CD4-positive, alpha-beta T cell treated with Interleukin-21 for 1 hour (primary cell): Measurements from ENCODE around the gene KRT17.
"Not testable (repeated sequence)": the region's sequence is repeated elsewhere in the genome, so short reads cannot be mapped to it uniquely, and the experiment has no call there.

ENCODE experiments used
- DNase-seq: peaks from one replicate; pipeline ENCODE4 v3.0.0-alpha.2; 2020

Gene KRT17

DNA sequence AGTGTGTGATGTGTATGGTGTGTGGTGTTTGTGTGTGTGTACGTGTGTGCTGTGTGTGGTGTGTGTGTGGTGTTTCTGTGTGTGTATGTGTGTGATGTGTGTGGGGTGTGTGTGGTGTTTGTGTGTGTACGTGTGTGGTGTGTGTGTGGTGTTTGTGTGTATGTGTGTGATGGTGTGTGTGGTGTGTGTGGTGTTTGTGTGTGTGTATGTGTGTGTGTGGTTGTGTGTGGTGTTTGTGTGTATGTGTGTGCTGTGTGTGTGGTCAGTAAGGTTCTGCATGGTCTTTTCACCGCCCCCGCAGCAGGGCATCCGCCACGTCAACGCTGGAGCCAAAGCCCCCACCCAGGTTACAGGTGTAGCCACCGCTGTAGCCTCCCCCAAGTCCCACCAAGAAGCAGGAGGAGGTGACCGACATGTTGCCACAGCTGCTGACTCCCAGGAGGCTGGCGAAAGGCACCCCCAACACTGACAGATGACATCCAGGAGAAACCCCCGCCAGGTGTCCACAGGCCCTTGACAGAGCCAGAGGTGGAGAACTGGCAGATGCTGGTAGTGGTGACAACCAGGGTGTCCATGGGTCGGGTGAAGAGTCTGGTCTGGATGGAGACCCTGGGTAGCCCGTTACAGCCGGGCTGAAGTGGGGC, 9.3 kb upstream of the KRT17 start:
- no peak for DNase-seq

DNA sequence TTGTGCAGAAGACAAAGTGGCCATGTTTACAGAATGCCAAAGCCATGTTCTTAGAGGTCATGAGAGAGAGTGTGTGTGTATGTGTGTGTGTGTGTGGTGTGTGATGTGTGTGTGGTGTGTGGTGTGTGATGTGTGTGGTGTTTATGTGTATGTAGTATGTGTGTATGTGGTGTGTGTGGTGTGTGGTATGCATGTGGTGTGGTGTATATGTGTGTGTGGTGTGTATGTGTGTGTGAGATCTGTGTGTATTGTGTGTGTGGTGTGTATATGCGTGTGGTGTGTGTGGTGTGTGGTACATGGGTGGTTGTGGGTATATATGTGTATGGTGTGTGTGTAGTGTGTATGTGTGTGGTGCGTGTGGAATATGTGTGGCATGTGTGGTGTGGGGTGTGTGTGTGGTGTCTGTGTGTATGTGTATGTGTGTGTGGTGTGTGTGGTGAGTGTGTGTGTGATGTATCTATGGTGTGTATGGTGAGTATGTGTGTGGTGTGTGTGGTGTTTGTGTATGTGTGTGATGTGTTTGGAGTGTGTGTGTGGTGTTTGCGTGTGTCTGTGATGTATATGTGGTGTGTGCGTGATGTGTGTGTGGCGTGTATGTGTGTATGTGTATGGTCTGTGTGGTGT, 8.2 kb upstream of the KRT17 start:
- DNase-seq: no peak

DNA sequence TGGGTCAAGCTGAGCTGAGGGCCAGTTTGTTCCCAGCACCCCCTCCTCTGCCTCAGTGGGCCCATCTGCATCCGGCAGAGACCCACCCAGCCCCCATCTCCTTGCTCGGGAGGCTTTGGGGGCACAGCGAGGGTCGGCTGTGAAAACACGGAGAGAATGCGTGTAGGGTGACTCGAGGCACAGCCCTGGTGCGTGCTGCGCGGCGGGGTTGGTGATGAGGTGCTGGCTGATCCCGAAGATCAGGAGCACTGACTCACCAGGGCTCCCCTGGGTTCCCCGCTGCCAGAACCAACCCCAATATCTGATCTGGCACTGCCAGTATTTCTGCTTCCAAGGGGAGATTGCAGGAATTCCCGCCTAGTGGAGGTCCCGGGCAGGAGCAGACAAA, 7.5 kb upstream of the KRT17 start:
- DNase-seq: no peak

DNA sequence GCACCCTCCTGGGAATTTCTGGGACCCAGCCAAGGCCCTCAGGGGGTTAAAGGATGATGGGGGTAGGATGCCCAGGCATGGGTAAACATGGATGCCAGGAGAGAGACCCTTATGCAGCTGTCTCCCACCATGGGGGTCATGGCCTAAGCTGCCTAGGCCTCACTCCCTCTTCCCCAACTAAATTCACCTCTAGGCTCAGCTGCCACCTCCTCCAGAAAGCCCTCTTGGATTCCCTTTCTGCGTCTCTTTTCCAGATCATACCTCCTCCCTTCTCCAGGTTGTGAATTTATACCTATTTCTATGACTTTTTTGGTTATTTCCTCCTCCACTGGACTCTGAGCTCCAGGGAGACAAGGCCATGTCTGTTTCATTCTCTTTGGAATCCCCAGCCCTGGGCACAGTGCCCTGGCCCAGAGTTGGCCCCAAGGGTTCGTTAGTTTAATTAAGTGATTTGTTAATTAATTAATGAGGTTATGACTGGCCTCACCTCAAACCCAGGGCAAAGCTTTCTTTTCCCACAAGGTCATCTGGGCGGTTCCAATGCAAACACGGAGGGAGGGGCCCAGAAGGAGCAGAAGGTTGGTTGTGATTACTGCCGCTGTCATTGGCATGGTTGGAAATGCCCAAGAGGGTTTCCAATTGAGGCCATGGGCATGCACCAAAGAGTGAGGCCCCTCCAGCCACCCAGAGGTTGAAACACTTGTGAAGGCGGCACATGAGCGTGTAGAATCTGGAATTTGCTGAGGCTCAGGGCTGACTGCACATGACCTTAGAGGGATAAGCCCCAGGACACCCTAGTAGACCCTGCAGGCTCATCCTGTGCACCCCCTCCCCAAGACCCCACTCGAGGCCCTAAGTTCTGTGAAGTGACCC, 6.9 kb upstream of the KRT17 start:
- DNase-seq: no peak

DNA sequence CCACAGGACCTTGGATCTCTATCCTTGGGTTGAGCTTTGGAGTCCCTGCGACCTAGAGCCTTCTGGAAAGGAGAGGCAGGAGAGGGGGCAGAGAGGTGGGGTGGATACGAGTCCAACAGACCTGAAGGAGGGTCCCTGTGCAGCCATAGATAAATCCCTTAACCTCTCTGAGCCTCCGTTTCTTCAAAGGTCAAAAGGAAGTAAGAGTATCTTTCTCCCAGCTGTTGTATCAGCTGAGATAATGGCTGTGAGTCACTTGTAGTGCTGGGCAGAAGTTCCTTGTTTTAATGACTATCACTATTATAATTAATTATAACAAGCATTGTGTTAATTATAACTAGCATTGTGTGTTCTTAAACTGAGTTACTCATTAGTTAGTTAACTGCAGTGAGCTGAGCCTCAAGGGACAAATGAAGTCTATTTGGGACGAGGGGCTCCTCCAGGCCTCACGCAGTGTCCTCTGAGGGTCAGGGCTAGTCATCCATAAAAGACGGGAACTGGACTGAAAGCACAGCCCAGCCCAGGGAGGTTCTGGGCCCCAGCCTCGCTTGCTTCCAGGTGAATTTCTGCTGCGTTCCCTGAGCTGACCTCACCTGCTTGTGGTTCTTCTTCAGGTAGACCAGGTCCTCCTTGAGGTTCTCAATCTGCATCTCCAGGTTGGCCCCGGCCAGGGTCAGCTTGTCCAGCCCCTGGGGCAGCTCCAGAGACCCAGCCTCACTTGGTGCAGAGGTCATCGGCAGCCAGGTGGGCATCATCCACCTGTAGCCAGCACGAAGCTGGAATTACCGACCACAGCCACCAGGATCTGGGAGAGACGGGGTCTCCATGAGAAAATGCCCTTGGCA, 5.7 kb upstream of the KRT17 start:
- DNase-seq: no peak

DNA sequence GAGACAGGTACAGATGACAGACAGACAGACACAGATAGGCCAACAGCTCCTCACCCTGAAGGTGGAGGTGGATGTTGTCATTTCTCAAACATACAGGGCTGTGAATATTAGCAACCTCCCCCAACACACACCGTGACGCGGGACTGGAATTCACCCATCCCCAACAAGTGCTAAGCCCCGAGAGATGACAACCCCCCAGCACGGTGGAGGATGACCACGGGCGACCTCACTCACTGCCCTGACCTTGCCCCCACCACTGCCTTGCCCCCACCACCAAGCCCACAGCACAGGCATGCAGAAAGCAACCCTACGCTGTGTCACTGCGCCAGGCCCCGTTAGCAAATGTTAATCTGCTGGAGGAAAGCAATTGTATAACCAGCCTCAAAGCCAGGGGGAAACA, 4.9 kb upstream of the KRT17 start:
- DNase-seq: no peak

DNA sequence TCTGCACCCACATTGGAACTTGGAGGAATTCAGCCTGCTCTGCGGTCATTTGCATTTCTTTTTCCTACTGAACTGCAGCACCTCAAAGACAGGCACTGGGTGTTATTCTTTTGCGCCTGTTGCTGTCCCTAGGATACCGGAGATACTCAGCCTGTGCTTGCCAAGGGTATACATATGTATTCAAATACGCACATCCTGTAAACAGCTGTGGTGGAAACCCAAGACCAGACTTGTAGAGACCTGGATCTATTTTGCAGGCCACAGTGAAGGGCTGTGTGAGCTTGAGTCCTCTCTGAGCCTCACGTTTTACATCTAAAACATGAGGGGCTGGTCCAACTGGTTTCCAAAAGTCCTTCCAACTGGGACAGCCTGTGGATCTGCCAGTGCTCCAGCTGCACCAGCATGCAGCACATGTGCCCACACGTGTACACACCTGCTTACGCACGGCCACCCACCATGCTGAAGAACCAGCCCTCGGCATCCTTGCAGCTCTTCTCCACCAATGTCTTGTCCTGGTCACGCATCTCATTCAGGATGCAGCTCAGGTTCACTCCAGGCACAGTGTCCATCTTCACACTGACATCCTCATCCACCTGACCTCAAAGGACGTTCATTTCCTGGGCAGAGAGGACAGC, 4.4 kb upstream of the KRT17 start:
- DNase-seq: not testable (repeated sequence)

DNA sequence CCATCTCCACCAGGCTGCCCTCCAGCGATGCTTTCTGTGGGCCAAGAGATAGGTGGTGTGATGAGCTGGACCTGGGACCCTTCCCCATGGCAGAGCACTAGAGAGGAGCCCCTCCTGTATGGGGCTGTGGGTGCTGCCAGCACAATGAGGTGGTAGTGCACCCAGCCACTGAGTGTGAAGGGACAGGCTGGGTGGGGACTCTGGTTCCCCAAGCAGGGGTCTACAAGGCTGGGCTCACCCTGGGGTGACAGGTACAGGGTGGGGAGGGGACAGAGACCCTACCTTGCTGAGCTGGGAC, 3.6 kb upstream of the KRT17 start:
- not testable (repeated sequence) for DNase-seq

DNA sequence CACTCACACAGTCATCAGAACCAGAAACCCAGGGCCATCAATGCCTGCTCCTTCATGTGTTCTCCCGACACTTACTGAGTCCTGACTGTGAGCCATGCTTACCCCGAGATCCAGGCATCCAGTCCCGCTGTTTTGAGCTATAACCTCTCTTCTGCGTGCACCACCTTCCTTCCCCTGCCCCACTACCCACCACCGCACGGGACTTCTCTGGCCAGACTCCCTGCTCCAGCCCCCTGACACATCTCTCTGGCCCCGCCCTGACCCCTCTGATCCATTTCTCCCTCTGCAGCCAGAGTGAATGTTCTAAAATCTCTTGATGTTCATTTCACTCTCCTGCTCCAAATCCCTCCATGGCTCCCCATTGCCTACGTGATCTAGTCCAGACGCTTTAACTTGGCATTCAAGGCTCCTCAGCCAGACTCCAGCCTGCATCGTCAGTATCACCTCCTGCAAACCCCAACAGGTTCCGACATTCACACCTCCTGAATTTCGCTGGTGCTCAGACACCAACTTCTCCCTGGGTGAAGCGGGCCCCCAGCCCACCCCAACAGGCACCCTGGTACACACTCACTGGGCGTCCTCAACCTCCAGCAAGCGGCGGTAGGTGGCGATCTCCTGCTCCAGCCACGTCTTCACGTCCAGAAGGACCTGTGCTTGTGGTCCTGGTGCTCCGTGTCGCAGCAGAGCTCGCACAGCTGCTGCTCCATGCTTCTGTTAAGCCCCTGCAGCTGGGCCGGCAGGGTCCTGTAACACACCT, 3.1 kb upstream of the KRT17 start:
- DNase-seq: no peak

DNA sequence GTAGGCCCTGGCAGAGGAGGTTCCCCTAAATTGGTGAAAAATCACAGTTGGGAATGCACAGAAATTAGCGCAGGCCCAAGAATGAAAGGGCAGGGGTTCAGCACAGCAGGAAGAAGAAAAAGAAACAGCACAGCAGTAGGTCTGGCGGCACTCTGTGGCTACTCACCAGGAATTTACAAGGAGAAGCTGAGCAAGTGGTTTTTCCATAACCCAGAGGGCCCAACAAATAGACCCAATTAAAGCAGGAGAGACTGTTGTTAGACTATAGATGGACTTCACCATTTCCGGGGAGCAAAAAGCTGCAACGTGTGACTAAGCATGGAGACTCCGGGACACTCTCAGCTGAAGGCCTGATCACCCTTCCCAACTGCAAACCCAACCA, 2.5 kb upstream of the KRT17 start:
- DNase-seq: not testable (repeated sequence)

DNA sequence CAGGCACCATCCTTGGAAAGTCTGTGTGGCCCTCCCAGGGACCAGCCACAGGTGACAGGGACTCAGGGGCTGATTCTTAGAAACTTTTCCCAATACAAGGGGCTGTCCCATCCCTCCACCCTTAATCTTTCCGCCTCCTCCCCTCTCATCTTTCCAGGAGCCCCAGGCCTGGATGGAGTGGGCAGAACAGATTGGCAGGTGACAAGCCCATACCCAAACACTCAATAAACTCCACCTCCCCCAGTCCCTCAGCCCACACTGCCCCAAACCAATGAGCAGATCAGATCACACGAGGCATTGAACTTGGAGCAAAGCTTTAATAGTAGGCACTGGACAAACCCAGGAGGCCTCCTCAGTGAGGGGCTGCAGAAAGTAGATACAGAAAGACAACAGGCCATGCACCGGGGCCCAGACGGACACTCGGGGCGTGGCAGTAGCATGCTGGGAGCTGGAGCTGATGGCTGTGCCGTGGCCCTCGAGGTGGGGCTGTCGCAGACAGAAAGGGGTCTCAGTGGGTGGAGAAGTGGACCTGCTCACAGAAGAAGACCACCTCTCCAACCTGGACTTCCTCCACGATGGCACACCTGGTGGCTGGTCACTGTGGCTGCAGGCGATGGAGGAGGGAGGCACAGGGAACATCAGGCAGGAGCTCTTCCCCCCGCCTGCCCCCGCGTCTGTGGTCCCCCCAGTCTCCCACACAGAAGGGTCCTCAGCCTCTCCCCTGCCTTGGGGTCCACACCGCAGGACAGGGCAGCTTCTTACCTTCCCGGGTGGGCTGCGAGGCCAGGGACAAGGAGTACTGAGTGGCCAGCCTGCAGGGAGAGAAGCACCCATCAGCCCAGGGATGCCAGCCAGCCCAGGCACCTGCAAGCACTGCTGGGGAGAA, 1.9 kb upstream of the KRT17 start:
- not testable (repeated sequence) for DNase-seq

DNA sequence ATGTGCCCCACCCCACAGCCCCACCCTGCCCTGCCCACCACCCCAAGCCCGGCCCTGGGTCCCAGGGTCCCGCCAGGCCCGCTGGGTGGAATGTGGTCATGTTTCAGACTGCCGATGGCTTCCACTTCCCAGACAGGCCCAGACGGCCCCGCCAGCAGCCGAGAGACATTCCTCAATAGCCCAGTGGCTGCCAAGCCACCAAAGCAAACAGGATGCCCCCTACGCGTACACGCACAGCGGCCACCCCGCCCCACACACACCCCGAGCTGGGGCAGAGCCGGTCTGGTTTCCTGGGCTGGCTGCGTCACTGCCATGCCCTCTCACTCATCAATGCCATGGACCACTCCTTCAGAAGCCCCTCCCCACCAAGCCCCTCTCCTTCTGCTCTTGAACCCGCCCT, 1.2 kb upstream of the KRT17 start:
- no peak for DNase-seq

DNA sequence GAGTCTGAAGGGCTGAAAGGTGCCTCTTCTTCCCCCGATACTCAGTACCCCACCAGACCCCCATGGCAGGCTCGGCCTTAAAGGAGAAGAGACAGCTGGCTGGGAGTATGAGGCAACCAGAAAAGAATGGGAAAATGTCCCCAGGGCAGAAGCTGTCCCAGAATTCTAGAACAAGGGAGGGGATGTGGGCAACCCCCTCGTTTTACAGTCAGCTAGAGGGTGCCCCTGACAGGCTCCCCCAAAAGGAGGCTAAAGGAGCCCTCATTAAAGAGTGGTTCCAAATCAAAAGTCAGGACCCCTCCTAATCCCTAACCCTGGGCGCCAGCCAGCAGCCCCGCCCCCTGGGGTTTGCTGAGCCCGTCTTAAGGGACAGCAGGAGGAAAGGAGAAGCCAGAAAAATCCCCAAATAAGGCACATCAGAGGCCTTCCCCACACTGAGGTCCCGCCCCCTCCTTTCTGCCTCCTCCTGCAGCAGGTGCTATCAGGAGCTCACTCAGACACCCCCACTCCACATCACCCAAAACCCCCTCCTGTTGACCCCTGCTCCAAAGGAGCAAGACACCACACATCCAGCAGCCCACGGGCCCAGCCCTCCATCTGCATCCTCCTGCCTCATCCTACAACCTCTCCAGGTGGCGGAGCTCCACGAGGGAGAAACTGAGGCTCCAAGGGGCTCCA, 1.1 kb downstream of the KRT17 start:
- not testable (repeated sequence) for DNase-seq

DNA sequence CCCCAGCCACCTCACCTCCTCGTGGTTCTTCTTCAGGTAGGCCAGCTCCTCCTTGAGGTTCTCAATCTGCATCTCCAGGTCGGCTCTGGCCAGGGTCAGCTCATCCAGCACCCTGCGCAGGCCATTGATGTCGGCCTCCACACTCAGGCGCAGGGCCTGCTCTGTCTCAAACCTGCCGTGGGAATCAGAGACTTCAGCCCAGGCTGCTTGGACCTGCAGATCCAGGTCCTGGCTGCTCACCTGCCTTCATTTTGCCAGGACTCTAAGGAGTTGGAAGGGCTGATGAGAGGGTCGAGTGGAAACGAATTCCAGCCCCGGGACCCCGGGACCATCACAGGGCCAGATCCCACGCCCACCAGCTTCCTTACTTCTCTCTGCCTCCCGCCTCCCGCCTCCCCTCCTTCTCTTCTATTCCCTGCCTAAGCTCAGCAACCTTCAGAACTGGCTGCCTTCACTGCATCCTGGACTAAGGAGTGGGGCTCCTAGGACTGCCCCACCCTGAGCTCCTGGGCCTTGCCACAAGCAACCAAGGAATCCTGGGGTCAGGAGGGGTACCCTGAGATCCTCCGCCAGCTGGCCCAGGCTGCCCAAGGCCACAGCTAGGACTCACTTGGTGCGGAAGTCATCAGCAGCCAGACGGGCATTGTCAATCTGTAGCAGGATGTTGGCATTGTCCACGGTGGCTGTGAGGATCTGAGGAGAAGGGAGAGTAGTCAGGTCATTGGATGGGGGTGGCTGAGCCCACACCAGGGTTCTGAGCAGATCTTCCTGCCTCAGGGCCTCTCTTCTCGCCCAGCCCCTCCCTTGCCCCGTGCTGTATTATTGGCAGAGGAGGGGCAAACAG, 1.8 kb downstream of the KRT17 start:
- not testable (repeated sequence) for DNase-seq

DNA sequence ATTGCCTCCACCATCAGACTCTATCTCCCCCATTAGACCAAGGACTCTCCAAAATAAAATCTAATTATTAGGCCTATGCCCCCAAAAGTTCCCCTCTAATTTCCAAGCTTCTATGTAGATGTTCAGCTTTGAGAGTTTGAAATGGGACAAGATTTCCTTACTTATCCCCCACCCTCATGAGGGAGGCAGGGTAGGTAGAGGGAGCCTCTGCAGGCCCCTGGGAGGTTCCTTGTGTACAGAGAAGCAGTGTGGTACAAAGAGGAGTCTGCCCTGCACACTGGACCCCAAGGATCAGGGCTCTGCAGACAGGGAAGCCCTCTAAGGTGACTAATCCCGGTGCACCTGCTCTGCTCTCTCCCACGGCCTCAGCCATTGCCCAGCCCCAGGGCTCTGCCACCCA, 2.5 kb downstream of the KRT17 start:
- no peak for DNase-seq

DNA sequence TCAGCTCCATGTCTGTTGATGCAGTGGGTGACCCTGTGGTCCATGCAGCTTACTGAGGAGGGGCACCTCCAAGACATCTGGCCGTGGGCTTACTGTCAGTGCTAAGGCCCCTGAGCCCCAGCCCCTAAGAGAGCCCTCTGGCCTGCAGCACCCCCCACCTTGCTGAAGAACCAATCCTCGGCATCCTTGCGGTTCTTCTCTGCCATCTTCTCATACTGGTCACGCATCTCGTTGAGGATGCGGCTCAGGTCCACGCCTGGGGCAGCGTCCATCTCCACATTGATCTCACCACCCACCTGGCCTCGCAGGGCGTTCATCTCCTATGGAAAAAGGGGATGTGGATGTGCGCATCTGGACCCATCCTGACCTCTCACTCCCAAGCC, 2.9 kb downstream of the KRT17 start:
- DNase-seq: not testable (repeated sequence)

DNA sequence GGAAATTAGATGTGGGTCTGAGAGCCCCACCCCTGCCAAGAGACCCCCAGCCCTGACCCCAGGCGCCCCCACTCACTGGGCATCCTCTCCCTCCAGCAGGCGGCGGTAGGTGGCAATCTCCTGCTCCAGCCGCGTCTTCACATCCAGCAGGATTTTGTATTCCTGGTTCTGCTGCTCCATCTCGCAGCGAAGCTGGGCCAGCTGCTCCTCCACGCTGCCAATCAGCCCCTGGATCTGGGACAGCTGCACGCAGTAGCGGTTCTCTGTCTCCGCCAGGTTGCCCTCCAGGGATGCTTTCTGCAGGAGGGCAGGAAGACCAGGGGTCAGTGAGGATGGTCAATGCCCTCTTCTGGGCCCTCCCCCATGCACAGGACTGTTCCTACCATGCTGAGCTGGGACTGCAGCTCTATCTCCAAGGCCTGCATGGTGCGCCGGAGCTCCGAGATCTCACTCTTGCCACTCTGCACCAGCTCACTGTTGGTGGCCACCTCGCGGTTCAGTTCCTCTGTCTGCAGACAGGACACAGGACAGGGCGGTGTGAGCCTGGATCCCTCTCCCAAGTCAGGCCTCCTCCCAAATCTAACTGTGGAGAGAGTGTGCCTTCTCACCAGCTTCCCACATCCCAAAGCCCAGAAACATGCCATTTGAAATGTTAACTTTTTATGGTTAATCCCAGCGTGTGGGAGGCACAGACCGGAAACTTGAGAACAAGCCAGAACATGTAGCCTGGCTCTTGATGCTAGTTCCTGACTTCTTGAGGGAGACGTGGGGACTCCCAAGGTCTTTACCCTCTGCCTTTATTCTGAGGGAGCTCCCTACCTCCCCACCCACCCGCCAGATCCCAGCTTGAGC, 3.6 kb downstream of the KRT17 start:
- DNase-seq: no peak

DNA sequence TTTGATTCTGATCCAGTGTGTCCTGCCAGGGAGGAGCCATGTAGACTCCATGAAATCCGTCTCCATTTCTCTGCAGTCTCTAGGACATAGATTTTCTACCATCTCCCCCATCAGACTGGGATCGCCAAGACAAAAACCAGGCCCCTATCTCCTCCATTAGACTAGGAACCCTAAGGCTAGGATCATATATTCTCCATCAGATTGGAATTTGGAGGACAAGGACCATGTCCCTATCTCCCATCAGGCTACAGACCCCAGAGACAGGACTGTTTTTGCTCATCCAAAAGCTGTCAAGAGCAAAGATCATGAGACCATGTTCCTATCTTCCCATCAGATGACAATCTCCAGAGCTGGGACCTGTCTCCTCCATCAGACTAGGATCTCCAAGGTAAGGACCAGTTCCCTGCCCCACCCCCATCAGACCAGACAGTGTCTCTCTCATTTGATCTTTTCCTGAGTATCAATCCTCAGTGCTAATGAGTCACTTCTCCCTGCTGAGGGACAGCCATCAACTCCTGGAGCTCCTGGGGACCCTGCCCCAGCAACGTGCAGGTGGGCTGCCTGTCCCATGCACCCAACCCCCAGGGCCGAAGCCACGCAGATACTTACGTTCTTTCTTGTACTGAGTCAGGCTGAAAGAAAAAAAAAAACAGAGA, 4.3 kb downstream of the KRT17 start:
- not testable (repeated sequence) for DNase-seq
